Activated CD8-positive, alpha-beta memory T cell treated with anti-CD3 and anti-CD28 coated beads, Interleukin-2, amount 50 U/mL, for 4 hours (primary cell): ENCODE data around the gene ACTN2.

Source experiments
- DNase-seq: peaks from one replicate; pipeline ENCODE4 v3.0.0-alpha.2; 2020

The ACTN2 gene

DNA sequence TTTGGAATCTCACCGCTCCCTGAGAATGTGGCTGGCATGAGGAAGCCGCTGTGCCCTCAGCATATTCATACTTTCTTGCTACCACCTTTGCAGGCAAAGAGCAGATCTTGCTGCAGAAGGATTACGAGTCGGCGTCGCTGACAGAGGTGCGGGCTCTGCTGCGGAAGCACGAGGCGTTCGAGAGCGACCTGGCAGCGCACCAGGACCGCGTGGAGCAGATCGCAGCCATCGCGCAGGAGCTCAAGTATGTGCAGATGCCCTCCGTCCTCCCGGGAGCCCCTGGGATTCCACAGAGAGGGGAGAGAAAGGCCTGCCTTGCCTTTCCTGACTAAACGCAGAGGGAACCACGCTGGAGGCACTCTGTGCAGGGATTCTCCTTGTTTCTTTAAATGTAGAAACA is 58.2 kb downstream of the ACTN2 start:
- no peak for DNase-seq

DNA sequence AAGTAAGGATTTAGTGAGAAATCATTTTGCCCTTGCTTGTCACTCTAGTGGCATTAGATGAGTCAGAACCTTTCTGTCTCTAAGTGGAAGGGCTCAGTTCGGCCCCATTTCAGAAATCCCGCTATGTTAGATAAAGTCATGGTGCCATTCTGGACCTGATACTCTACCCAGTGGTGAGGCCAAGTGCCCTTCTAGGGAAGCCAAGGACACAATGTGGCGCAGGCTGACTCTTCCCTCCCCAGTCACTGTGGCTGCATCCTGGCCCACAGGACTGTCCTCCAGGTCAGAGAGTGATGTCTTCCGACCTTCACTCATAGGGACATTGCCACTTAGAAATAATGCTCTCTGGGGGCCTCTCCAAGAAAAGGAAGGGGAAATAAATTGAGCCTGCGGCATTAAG is 60.5 kb downstream of the ACTN2 start:
- no peak for DNase-seq

GRCh38 chr1:236747311-236747985 is 61.1 kb downstream of the ACTN2 start:
- DNase-seq, result no peak

DNA sequence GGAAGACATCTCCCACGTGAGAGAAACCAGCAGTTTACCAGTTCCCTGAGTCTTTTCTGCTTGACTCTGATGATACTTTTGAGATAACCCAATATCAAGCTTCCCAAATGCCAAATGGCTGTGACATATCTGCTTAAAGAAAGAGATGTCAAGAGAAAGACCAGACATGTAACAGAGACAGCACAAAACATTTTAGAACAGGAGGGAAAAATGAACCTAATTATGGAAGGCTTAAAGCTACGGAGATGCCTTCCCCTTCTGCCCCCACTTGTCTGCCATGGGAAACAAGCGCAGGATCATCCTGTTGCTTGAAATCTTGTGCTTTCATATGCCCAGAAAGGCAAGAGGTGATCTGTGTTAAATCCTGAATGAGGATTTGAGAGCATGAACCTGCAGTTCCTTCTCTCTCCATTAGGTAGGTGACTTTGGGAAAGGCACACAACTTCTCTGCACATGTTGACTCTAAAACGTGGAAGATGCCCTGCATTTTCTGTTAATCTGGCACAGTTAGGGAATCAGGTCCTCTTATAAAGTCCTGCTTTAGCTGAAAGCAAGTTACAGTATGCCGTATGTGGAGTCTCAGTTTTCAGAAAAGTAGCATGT is 62.1 kb downstream of the ACTN2 start:
- DNase-seq, result no peak

DNA sequence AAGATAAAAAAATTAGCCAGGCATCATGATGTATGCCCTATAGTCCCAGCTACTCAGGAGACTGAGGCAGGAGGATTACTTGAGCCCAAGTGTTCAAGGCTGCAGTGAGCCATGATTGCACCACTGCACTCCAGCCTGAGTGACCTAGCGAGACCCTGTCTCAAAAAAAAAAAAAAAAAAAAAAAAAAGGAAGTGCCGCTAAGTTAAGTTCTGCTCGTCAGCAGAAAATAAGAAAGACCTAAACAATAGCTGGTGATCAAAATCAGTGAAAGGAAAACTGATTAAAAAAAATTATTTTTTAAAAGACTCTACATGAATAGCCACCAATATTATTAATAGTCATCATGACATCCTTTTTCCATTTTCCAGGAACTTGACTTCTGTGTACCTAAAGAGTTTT is 64.6 kb downstream of the ACTN2 start:
- no peak for DNase-seq

DNA sequence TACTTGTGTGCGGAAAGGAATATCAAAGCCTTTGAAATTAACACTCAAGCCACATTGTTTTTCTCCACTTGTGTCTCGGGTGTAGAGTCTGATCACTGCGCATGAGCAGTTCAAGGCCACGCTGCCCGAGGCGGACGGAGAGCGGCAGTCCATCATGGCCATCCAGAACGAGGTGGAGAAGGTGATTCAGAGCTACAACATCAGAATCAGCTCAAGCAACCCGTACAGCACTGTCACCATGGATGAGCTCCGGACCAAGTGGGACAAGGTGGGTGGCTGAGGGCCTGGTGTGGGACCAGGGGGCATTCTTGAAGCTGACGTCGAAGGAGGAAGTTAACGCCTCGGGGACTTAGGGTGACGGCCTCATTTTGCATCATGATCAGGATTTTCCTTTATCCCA is 65.1 kb downstream of the ACTN2 start:
- no peak for DNase-seq

- no peak for DNase-seq
These were observed 65.6 kb downstream of the ACTN2 start for GRCh38 chr1:236751935-236752334.

GRCh38 chr1:236753516-236753915 is 67.2 kb downstream of the ACTN2 start:
- DNase-seq, result no peak

- no peak for DNase-seq
These were observed 67.7 kb downstream of the ACTN2 start for GRCh38 chr1:236753964-236754363.

GRCh38 chr1:236754525-236755210 is 68.4 kb downstream of the ACTN2 start:
- no peak for DNase-seq

DNA sequence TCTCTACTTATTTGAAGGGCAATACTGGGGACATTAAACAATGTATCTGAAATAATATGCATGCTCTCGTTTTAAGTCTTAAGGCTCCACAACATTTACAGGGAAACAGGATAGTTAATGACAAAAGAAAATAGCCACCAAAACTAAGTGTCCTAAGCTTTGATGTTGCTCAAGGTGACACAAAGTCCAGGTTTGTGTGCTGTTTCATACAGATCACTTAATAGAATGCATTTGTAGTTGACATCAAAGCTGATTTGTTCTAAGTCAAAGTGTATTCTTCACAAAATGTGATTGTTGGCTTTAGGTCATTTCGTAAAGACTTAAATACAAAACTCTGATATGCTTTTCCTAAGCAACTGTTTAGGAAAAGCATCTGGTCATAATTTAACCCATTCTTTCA is 71.3 kb downstream of the ACTN2 start:
- no peak for DNase-seq

DNA sequence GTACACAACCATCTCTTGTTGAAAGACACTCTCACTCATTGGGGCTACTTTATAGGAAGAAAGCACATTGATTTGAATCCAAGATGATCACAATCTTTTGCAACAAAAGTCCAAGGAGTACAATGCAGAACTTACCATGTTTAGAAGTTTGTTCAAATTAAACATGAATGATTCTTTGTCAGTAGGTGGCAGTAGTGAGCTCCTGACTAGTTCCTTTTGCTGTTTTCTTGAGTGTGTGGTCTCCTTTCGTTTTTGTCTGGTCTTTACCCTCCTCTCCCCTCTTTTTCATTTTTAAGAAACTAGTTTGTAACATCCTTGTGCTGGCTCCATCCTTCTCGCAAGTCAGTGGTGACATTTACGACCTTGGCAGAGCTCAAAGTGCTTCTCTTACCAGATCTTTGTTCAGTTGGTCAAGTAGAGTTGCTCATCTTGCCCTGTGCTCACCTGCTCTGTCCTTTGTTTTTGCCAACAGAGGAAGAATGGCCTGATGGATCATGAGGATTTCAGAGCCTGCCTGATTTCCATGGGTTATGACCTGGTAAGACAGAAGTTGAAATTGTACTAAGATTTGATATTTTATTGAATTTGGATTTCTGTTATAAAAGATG is 73.1 kb downstream of the ACTN2 start:
- DNase-seq, result no peak

DNA sequence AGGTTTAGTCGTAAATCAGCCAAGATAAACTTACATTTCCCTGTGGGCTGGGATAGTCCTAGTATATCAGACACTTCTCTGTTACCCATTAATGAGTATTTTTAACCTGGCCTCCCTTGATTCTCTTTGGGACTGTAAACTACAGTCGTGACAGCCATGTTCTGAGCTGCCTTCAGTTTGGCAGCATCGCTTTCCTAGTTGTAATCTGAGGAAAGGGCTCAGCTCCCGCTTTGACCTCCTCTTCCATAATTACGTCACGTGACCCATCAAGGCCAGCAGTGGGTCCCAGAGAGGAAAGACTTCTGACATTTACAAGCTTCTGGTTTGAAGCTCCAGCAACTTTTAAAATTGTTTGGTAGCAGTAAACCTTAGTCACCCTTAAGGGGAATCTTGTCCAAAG is 74.2 kb downstream of the ACTN2 start:
- DNase-seq, result no peak

- no peak for DNase-seq
These were observed 74.7 kb downstream of the ACTN2 start for GRCh38 chr1:236760986-236761385.

DNA sequence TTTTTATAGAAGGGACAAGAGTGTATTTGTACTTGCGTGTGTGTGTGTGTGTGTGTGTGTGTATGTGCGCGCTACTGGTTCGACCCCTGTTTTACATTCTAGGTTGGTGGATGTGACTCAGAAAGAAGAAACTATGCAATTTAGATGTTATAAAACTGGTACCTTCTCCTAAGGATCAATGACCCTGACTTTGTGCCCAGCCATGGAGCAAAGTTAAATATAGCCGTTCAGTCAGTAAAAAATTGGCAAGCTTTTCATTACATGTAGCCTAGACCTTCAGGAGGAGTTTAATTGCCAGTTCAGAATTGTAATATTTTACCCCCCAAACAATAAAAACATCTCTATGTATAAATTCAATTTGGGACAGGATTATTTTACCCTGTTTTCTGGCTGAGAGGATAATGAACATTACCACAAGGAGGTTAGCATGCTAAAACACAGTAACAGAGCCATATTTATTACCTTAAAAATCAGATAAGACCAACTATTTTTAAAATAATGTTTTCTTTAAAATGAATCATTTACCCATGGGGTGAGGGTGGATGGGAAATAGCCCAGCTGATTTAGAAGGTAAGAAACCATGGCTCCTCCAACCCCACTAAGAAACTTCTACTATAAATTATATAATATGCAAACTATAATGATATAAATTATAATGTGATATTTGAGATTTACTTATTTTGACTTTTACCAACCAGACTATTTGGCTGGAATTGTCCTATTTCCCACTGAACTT is 75.3 kb downstream of the ACTN2 start:
- no peak for DNase-seq

DNA sequence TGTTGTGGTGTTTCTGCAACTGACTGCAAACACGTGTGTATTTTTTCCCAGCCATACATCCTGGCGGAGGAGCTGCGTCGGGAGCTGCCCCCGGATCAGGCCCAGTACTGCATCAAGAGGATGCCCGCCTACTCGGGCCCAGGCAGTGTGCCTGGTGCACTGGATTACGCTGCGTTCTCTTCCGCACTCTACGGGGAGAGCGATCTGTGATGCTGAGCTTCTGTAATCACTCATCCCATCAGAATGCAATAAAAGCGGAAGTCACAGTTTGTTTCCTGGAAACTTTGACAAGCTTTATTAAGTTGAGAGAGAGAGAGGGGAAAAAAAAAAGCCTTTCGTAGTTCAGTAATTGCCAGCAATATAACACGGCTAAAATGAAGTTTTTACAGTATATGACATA is 76.1 kb downstream of the ACTN2 start:
- DNase-seq, result no peak

DNA sequence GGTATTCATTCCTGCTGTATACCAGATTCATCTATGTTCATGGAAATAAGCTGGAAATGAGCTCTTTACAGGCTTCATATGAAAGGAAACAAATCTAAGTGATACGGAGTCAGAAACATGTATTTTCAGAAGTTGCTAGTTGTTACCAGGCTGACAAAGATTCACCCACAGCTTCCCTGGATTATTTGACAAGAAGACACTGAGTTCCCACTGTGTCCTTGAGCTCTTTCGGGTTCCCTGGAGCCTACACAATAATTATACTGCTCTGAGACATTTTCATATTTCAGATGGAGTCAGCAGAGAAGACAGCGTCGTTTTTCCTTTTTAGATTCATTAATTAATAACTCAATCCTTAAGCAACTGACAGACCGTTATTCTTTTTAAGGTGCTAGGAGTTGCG is 79.5 kb downstream of the ACTN2 start:
- no peak for DNase-seq

DNA sequence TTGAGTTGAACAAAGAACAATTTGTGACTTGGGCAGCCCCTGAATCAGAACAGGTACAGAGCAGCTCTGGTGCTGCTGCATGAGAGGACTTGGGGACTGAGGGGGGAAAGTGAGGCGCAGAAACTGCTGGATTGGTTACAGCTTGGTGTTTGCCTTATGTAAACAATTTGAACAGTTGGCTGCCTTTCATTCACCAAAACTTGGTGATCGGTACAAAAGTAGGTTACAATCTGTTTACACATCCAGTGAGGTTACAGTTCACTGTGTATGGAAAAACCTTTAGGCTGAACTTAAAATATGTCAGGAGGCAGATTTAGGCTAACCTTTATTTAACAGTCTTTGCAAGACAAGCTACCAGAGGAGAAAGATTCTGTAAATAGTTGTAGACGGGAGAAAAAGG is 80.2 kb downstream of the ACTN2 start:
- no peak for DNase-seq

GRCh38 chr1:236767276-236767675 is 81.0 kb downstream of the ACTN2 start:
- no peak for DNase-seq

GRCh38 chr1:236768601-236769000 is 82.3 kb downstream of the ACTN2 start:
- no peak for DNase-seq

GRCh38 chr1:236773919-236774318 is 87.6 kb downstream of the ACTN2 start:
- DNase-seq, result no peak

DNA sequence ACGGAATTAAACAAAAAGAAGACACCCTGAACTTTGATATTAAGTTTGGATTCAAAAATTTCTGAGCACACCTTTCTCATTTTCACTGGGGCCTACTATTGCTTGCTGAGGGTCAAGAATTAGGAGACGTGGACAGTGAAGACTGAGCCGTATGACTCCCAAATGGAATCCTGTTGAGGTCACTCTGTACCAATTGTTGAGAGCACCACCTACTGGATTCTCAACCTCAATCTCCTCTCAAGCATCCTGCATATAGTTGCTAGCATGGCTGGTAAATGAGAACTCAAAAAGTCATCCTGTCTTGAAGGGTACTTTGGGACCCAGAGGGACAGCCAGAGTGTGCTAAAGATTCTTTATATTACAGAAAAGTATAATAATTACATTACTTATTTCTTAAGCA is 88.6 kb downstream of the ACTN2 start:
- no peak for DNase-seq

GRCh38 chr1:236779312-236779711 is 93.0 kb downstream of the ACTN2 start:
- DNase-seq, result no peak
